Activated T-helper 2 cell treated with anti-CD3 and anti-CD28 coated beads, Interferon-gamma antibody, Interleukin-2, Interleukin-4, amounts not matched to agents 10 μg/mL and 5 μg/mL and 100 μg/mL, durations not matched to agents 14 hours and 24 hours and 36 hours (primary cell): ENCODE data around the gene LHCGR. TPM values are rescaled to one million over a fixed set of nuclear protein-coding genes. Genes with fewer than 3 reads are reported as not detected.

Experiments
- DNase-seq: peaks from one replicate; pipeline ENCODE4 v3.0.0; 2021; ENCODE audit warnings: low spot score
- H3K27ac Mint-ChIP-seq: one replicate; pipeline ENCODE4 v1.8.0; 2021; ENCODE audit warnings: mixed read lengths
- H3K27me3 Mint-ChIP-seq: one replicate; pipeline ENCODE4 v1.8.0; 2021; ENCODE audit warnings: low read depth, mixed read lengths
- H3K36me3 Mint-ChIP-seq: one replicate; pipeline ENCODE4 v1.8.0; 2021; ENCODE audit warnings: low read depth, mixed read lengths
- H3K4me1 Mint-ChIP-seq: one replicate; pipeline ENCODE4 v1.8.0; 2021; ENCODE audit warnings: low read depth, mixed read lengths
- H3K4me3 Mint-ChIP-seq: one replicate; pipeline ENCODE4 v1.8.0; 2021; ENCODE audit warnings: low read depth, mild to moderate bottlenecking, moderate library complexity, mixed read lengths
- H3K9me3 Mint-ChIP-seq: one replicate; pipeline ENCODE4 v1.8.0; 2021; ENCODE audit warnings: mixed read lengths
- intact Hi-C: fragments of 100-400 bp; cut with micrococcal nuclease; formaldehyde crosslinking; loops from one replicate; pipeline ENCODE4 v1.15.1; 2023
- total RNA-seq: library from RNA; stranded (reverse); gene quantifications from 2 replicates; pipeline ENCODE4 v1.2.3, GENCODE V29; 2022

LHCGR gene
- total RNA-seq, 1 donor from 2014 or later, result not detected

DNA sequence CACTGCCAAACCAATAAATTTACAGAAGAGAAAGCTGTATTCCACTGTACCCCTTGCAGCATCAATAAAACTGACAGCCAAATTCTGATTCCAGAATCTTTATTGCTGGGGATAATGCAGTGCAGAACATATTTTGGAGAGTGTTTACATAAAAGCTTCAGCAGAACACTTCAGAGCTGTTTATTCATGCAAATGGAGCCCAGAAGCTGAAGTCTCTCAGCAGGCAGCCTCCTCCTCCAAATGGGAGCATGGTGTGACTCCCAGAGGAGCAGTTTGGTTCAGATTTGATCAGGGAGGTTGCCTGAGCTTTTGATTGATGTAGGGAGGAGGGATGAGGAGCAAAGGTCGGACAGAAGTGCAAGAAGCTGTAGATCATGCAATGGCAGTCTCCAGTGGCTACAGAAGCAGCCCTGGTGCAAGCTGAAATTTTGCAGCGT lies 22.4 kb downstream of the LHCGR start:
- intact Hi-C loops, result no loop called here
- Mint-ChIP-seq H3K36me3 (no peaks in the 10 kb centered on the region), H3K4me3 (no peak overlapping the region), H3K27me3 (no peaks in the 10 kb centered on the region), H3K27ac (no peak overlapping the region), H3K9me3 (no peaks in the 10 kb centered on the region), H3K4me1 (no peaks in the 10 kb centered on the region)
- DNase-seq, result no peak

DNA sequence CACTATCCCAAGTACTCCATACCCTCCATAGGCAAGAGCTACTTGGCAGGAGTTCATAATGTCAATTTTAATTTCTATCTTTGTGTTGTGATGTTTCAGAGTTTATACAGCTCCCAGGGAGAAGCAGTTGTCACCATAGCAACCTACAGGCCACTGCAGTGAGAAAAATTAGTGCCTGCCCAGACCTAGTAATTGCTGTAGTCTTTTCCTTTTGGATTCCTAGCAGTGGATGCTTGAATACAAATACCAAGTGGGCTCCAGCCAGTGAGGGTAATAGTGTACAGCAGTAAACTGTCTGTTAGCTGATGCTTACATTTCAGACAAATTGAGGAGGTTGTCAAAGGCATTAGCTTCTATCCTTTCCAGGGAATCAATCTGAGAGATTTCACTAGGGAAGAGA lies 26.7 kb downstream of the LHCGR start:
- no peak overlapping the region for H3K27ac Mint-ChIP-seq
- H3K9me3 Mint-ChIP-seq, result no peaks in the 10 kb centered on the region
- no peaks in the 10 kb centered on the region for H3K36me3 Mint-ChIP-seq
- intact Hi-C loops, result no loop called here
- no peak for DNase-seq
- no peak overlapping the region for H3K4me3 Mint-ChIP-seq
- H3K27me3 Mint-ChIP-seq, result no peaks in the 10 kb centered on the region
- no peaks in the 10 kb centered on the region for H3K4me1 Mint-ChIP-seq

- no peak for DNase-seq
- Mint-ChIP-seq H3K27me3 (no peaks in the 10 kb centered on the region), H3K36me3 (no peaks in the 10 kb centered on the region), H3K4me1 (no peaks in the 10 kb centered on the region), H3K27ac (no peak overlapping the region), H3K9me3 (no peaks in the 10 kb centered on the region), H3K4me3 (no peak overlapping the region)
- intact Hi-C loops, result no loop called here
Observed at GRCh38 chr2:48728295-48728694, 27.2 kb downstream of the LHCGR start.

GRCh38 chr2:48727560-48727959 lies 28.0 kb downstream of the LHCGR start:
- Mint-ChIP-seq H3K27ac (no peak overlapping the region), H3K27me3 (no peaks in the 10 kb centered on the region), H3K4me1 (no peaks in the 10 kb centered on the region), H3K4me3 (no peak overlapping the region), H3K36me3 (no peaks in the 10 kb centered on the region), H3K9me3 (no peaks in the 10 kb centered on the region)
- no peak for DNase-seq
- intact Hi-C loops, result no loop called here

GRCh38 chr2:48725696-48726494 lies 29.6 kb downstream of the LHCGR start:
- intact Hi-C loops, result no loop called here
- Mint-ChIP-seq H3K27me3 (no peaks in the 10 kb centered on the region), H3K4me3 (no peak overlapping the region), H3K4me1 (no peaks in the 10 kb centered on the region), H3K9me3 (no peaks in the 10 kb centered on the region), H3K27ac (no peak overlapping the region), H3K36me3 (no peaks in the 10 kb centered on the region)
- DNase-seq, result no peak

- no peak overlapping the region for H3K4me3 Mint-ChIP-seq
- H3K27me3 Mint-ChIP-seq, result no peaks in the 10 kb centered on the region
- no peaks in the 10 kb centered on the region for H3K36me3 Mint-ChIP-seq
- no peaks in the 10 kb centered on the region for H3K9me3 Mint-ChIP-seq
- no peak overlapping the region for H3K27ac Mint-ChIP-seq
- no peak for DNase-seq
- no peaks in the 10 kb centered on the region for H3K4me1 Mint-ChIP-seq
- intact Hi-C loops, result no loop called here
Observed at GRCh38 chr2:48724278-48724677, 31.2 kb downstream of the LHCGR start.

- intact Hi-C loops, result no loop called here
- DNase-seq, result no peak
- Mint-ChIP-seq H3K27me3 (no peaks in the 10 kb centered on the region), H3K4me1 (no peaks in the 10 kb centered on the region), H3K36me3 (no peaks in the 10 kb centered on the region), H3K4me3 (no peak overlapping the region), H3K9me3 (no peaks in the 10 kb centered on the region), H3K27ac (no peak overlapping the region)
Observed at GRCh38 chr2:48723129-48723528, 32.4 kb downstream of the LHCGR start.

GRCh38 chr2:48722391-48722790 lies 33.1 kb downstream of the LHCGR start:
- Mint-ChIP-seq H3K36me3 (no peaks in the 10 kb centered on the region), H3K27ac (no peak overlapping the region), H3K9me3 (no peaks in the 10 kb centered on the region), H3K4me3 (no peak overlapping the region), H3K4me1 (no peaks in the 10 kb centered on the region), H3K27me3 (no peaks in the 10 kb centered on the region)
- intact Hi-C loops, result no loop called here
- DNase-seq, result no peak

DNA sequence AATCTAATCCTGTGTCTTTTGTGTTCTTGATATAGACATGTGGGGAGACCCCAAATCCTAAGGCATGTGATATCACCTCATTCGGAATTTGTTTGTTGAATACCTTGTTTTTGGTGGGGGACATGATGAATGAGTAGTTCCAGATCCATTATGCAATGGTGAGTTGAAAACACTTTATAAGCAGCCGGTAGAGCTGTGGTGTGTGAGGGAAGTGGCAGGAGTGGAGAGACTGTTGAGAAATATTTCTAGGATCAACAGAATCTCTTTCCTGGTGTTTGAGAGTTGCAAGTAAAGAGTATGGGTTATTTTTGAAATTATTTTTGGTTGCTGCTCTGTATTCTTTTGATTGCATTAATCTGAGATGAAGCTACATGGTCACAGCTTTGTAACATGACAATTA lies 34.4 kb downstream of the LHCGR start:
- H3K27me3 Mint-ChIP-seq, result no peaks in the 10 kb centered on the region
- no peaks in the 10 kb centered on the region for H3K36me3 Mint-ChIP-seq
- H3K27ac Mint-ChIP-seq, result no peak overlapping the region
- no peaks in the 10 kb centered on the region for H3K4me1 Mint-ChIP-seq
- DNase-seq, result no peak
- no peaks in the 10 kb centered on the region for H3K9me3 Mint-ChIP-seq
- intact Hi-C loops, result no loop called here
- no peak overlapping the region for H3K4me3 Mint-ChIP-seq

GRCh38 chr2:48719480-48720177 lies 35.9 kb downstream of the LHCGR start:
- no peaks in the 10 kb centered on the region for H3K4me1 Mint-ChIP-seq
- no peak overlapping the region for H3K27ac Mint-ChIP-seq
- H3K27me3 Mint-ChIP-seq, result no peaks in the 10 kb centered on the region
- DNase-seq, result no peak
- no peaks in the 10 kb centered on the region for H3K36me3 Mint-ChIP-seq
- intact Hi-C loops, result no loop called here
- H3K9me3 Mint-ChIP-seq, result no peaks in the 10 kb centered on the region
- no peak overlapping the region for H3K4me3 Mint-ChIP-seq

GRCh38 chr2:48717846-48718245 lies 37.7 kb downstream of the LHCGR start:
- Mint-ChIP-seq H3K27ac (no peak overlapping the region), H3K36me3 (no peaks in the 10 kb centered on the region), H3K4me1 (no peaks in the 10 kb centered on the region), H3K9me3 (no peaks in the 10 kb centered on the region), H3K27me3 (no peaks in the 10 kb centered on the region), H3K4me3 (no peak overlapping the region)
- intact Hi-C loops, result no loop called here
- no peak for DNase-seq

DNA sequence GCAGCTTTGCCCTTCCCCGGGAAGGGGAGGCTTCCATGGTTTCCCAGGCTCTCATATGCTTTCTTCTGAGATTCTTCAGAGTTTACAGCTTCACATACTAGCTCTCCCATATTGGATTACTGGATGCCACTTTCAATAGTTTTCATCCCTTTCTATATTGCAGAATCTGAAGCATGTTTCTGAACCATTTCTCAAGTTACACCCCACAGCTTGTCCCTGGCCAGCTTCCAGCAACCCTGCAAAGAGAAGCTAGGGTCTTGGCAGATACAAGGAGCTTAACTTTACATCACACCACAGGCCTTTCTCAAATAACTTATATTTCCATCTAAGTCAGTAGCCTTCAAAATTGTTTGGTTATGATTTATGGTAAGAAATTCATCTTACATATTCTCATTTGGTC lies 39.6 kb downstream of the LHCGR start:
- no peaks in the 10 kb centered on the region for H3K9me3 Mint-ChIP-seq
- H3K4me1 Mint-ChIP-seq, result no peaks in the 10 kb centered on the region
- no peaks in the 10 kb centered on the region for H3K36me3 Mint-ChIP-seq
- H3K4me3 Mint-ChIP-seq, result no peak overlapping the region
- DNase-seq, result no peak
- intact Hi-C loops, result no loop called here
- H3K27ac Mint-ChIP-seq, result no peak overlapping the region
- H3K27me3 Mint-ChIP-seq, result no peaks in the 10 kb centered on the region

GRCh38 chr2:48715042-48715899 lies 40.3 kb downstream of the LHCGR start:
- H3K27me3 Mint-ChIP-seq, result no peaks in the 10 kb centered on the region

More at GRCh38 chr2:48715042-48715899, 40.3 kb downstream of the LHCGR start:
- Mint-ChIP-seq H3K4me3 (no peak overlapping the region), H3K9me3 (no peaks in the 10 kb centered on the region), H3K4me1 (no peaks in the 10 kb centered on the region), H3K36me3 (no peaks in the 10 kb centered on the region), H3K27ac (no peak overlapping the region)
- no peak for DNase-seq
- intact Hi-C loops, result no loop called here
